SW480 (cell line): ENCODE measurements around the gene CCNL1.

Experiments
- DNase-seq: peaks from one replicate; pipeline ENCODE4 v3.0.0-alpha.2; 2016; ENCODE audit warnings: low spot score

The CCNL1 gene

GRCh38 chr3:157145606-157146322, 14.2 kb downstream of the CCNL1 start:
- DNase-seq: no peak

GRCh38 chr3:157142315-157142714, 17.6 kb downstream of the CCNL1 start:
- DNase-seq: no peak

GRCh38 chr3:157139938-157140534, 19.9 kb downstream of the CCNL1 start:
- no peak for DNase-seq

GRCh38 chr3:157136647-157137387, 23.1 kb downstream of the CCNL1 start:
- no peak for DNase-seq

- no peak for DNase-seq
Observed at GRCh38 chr3:157135671-157136396, 24.1 kb downstream of the CCNL1 start.

GRCh38 chr3:157134620-157135191, 25.2 kb downstream of the CCNL1 start:
- no peak for DNase-seq

GRCh38 chr3:157133434-157134320, 26.3 kb downstream of the CCNL1 start:
- no peak for DNase-seq

- DNase-seq: no peak
Observed at GRCh38 chr3:157132936-157133335, 27.0 kb downstream of the CCNL1 start.

- DNase-seq: no peak
Observed at GRCh38 chr3:157132341-157132740, 27.6 kb downstream of the CCNL1 start.

GRCh38 chr3:157131861-157132260, 28.1 kb downstream of the CCNL1 start:
- no peak for DNase-seq

GRCh38 chr3:157130467-157131251, 29.3 kb downstream of the CCNL1 start:
- DNase-seq: peak; percentile 100

- DNase-seq: peak; percentile 97
Observed at GRCh38 chr3:157129803-157130466, 30.0 kb downstream of the CCNL1 start.

- peak; percentile 90 for DNase-seq
Observed at GRCh38 chr3:157128771-157129681, 30.9 kb downstream of the CCNL1 start.

GRCh38 chr3:157127831-157128767, 31.8 kb downstream of the CCNL1 start:
- peak; percentile 96 for DNase-seq

GRCh38 chr3:157127268-157127667, 32.7 kb downstream of the CCNL1 start:
- DNase-seq: peak; percentile 46

GRCh38 chr3:157126365-157126764, 33.6 kb downstream of the CCNL1 start:
- no peak for DNase-seq

- DNase-seq: no peak
Observed at GRCh38 chr3:157125101-157125500, 34.8 kb downstream of the CCNL1 start.
